RWPE2 (cell line): ENCODE results near the gene SPRY4.

ENCODE experiments used
- ATAC-seq: fragments of 200-7000 bp; cut with Tn5 transposase; 3 replicates; pipeline ENCODE4 v1.9.1; 2021; ENCODE audit warnings: low read depth
- DNase-seq: peaks from one replicate; pipeline ENCODE4 v3.0.0-alpha.2; 2020; ENCODE audit warnings: low spot score
- H3K27ac ChIP-seq: fragments of 450-650 bp; 2 replicates; pipeline ENCODE4 v1.5.1; 2017; ENCODE audit warnings: mild to moderate bottlenecking; ENCODE audit not compliant: poor library complexity, severe bottlenecking
- H3K27me3 ChIP-seq: fragments of 250-450 bp; sonication (Bioruptor Pico); 2 replicates; pipeline ENCODE4 v1.5.1; 2021; ENCODE audit warnings: mild to moderate bottlenecking, moderate library complexity; ENCODE audit not compliant: insufficient read depth, poor library complexity, severe bottlenecking
- H3K36me3 ChIP-seq: fragments of 250-450 bp; sonication (Bioruptor Pico); 2 replicates; pipeline ENCODE4 v1.5.1; 2020; ENCODE audit warnings: low read depth, mild to moderate bottlenecking, moderate library complexity
- H3K4me1 ChIP-seq: fragments of 250-450 bp; sonication (Bioruptor Pico); 2 replicates; pipeline ENCODE4 v1.5.1; 2021; ENCODE audit warnings: mild to moderate bottlenecking, moderate library complexity; ENCODE audit not compliant: insufficient read depth, poor library complexity, severe bottlenecking
- H3K4me3 ChIP-seq: fragments of 250-450 bp; sonication (Bioruptor Pico); 2 replicates; pipeline ENCODE4 v1.5.1; 2021; ENCODE audit warnings: mild to moderate bottlenecking, moderate library complexity; ENCODE audit not compliant: severe bottlenecking
- H3K9me3 ChIP-seq: fragments of 250-450 bp; sonication (Bioruptor Pico); 2 replicates; pipeline ENCODE4 v1.5.1; 2021; ENCODE audit warnings: mild to moderate bottlenecking, moderate library complexity; ENCODE audit not compliant: severe bottlenecking
- TF ChIP-seq, protein P1 (sequence below): fragments of 450-650 bp; IDR thresholded peaks from one replicate; pipeline ENCODE4 v1.5.1; 2017; ENCODE audit warnings: mild to moderate bottlenecking, moderate library complexity; ENCODE audit not compliant: poor library complexity, severe bottlenecking

The SPRY4 gene

DNA sequence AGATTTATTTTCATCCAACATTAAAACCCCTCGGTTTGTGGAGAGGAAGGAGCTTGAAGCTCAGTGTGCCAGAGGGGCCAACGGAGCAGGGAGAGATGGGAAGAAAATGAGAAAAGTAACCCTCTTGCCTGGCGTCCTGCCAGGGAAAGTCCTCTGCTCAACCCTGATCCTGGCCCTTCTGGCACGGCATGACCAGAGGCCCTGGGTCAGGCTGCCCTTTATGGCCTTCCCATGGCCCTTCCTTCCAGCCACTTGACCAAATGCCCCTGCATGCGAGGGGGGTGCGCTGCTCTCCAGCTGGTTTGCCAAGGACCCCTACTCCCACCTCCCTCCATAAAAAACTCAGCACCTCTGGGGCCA is 43.8 kb downstream of the SPRY4 start:
- Histone ChIP-seq H3K4me1 (peaks cover 9% of the 10 kb centered on the region), H3K27me3 (no peaks in the 10 kb centered on the region), H3K27ac (no peak overlapping the region), H3K36me3 (no peaks in the 10 kb centered on the region), H3K9me3 (no peaks in the 10 kb centered on the region), H3K4me3 (no peak overlapping the region)
- TF ChIP-seq, protein P1, sequence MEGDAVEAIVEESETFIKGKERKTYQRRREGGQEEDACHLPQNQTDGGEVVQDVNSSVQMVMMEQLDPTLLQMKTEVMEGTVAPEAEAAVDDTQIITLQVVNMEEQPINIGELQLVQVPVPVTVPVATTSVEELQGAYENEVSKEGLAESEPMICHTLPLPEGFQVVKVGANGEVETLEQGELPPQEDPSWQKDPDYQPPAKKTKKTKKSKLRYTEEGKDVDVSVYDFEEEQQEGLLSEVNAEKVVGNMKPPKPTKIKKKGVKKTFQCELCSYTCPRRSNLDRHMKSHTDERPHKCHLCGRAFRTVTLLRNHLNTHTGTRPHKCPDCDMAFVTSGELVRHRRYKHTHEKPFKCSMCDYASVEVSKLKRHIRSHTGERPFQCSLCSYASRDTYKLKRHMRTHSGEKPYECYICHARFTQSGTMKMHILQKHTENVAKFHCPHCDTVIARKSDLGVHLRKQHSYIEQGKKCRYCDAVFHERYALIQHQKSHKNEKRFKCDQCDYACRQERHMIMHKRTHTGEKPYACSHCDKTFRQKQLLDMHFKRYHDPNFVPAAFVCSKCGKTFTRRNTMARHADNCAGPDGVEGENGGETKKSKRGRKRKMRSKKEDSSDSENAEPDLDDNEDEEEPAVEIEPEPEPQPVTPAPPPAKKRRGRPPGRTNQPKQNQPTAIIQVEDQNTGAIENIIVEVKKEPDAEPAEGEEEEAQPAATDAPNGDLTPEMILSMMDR: no peak
- ATAC-seq (no peak), DNase-seq (no peak)

- Histone ChIP-seq H3K27me3 (no peaks in the 10 kb centered on the region), H3K4me1 (peaks cover 15% of the 10 kb centered on the region), H3K4me3 (no peak overlapping the region), H3K9me3 (no peaks in the 10 kb centered on the region), H3K36me3 (no peaks in the 10 kb centered on the region), H3K27ac (no peak overlapping the region)
- ATAC-seq (no peak), DNase-seq (no peak)
- TF ChIP-seq, protein P1: no peak
Observed at GRCh38 chr5:142280066-142281007, 44.5 kb downstream of the SPRY4 start.

DNA sequence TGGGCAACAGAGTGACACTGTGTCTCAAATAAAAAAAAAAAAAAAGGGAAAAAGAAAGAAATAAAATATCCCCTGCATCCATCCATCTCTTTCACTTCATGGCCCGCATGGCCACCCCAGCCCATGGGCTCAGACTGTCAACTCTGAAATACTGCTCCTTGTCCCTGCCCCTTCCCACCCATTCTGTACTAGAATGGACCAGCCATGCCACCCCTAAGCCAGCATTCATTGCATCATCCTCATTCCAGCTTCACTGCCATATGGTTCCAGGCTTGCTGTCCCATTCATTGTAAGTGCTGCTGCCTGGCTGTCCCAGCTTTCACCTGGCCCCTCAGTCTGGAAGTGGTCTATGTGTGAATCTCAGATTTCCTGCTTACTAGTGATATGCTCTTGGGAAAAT is 46.2 kb downstream of the SPRY4 start:
- H3K27ac ChIP-seq: no peak overlapping the region
- H3K36me3 ChIP-seq: no peaks in the 10 kb centered on the region
- H3K4me1 ChIP-seq: peaks cover 20% of the 10 kb centered on the region
- DNase-seq (no peak), ATAC-seq (no peak)
- no peaks in the 10 kb centered on the region for H3K27me3 ChIP-seq
- H3K4me3 ChIP-seq: no peak overlapping the region
- TF ChIP-seq, protein P1: no peak
- no peaks in the 10 kb centered on the region for H3K9me3 ChIP-seq

DNA sequence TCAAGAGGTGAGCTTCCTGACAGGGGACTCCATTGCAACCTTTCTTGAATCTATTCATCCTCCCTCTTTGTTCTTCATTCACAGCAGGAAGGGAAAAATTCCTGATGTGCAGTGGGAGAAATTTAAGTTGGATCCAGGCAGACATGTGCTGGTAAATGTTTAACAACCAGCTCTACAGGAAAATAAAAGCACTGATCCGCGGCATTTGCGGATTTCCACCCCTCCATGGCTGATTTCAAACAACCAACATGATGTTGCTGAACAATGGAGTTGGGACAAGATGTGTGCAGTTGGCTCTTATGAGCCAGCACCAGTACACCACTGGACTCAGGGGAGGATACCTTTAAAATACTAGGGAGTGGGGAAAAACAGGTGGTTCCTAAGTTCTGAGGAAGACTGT is 47.0 kb downstream of the SPRY4 start:
- TF ChIP-seq, protein P1: no peak
- Histone ChIP-seq H3K4me1 (peaks cover 12% of the 10 kb centered on the region), H3K4me3 (no peak overlapping the region), H3K9me3 (no peaks in the 10 kb centered on the region), H3K27me3 (no peaks in the 10 kb centered on the region), H3K36me3 (no peaks in the 10 kb centered on the region), H3K27ac (no peak overlapping the region)
- no peak for DNase-seq
- ATAC-seq: no peak

DNA sequence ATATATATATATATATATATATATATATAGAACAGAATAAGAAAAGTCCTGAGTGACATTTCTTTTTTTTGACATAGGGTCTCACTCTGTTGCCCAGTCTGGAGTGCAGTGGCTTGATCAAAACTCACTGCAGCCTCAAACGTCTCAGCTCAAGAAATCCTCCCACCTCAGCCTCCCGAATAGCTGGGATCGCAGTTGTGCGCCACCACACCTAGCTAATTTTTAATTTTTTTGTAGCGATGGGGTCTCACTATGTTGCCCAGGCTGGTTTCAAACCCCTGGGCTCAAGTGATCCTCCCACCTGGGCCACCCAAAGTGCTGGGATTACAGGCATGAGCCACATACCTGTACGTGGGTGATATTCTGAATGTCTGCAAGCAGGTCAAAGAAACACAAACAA is 48.3 kb downstream of the SPRY4 start:
- Histone ChIP-seq H3K9me3 (no peaks in the 10 kb centered on the region), H3K27ac (no peak overlapping the region), H3K27me3 (no peaks in the 10 kb centered on the region), H3K36me3 (no peaks in the 10 kb centered on the region), H3K4me1 (peaks cover 12% of the 10 kb centered on the region), H3K4me3 (no peak overlapping the region)
- TF ChIP-seq, protein P1: no peak
- DNase-seq: no peak
- no peak for ATAC-seq
